Stimulated activated naive B cell treated with anti-CD40 and anti-IgM and Interleukin-4, amounts not matched to agents 10 μg/mL and 1 μg/mL and 100 μg/mL, for 72 hours (primary cell): Measurements from ENCODE around the gene WDR70.
"Not testable (repeated sequence)": the region's sequence is repeated elsewhere in the genome, so short reads cannot be mapped to it uniquely, and the experiment has no call there.

ENCODE experiments used
- ATAC-seq, 2 donors: fragments of 150-1000 bp; cut with Tn5 transposase; replicated peaks; 2 replicates each; pipeline ENCODE4 v1.10.0; 2021; ENCODE audit warnings: moderate library complexity in 1 of 2
- DNase-seq: peaks from one replicate; pipeline ENCODE4 v3.0.0; 2021
- H3K27ac Mint-ChIP-seq: one replicate; pipeline ENCODE4 v1.8.0; 2022; ENCODE audit warnings: mild to moderate bottlenecking, mixed read lengths
- H3K27me3 Mint-ChIP-seq, 2 donors: one replicate each; pipeline ENCODE4 v1.8.0; 2022; ENCODE audit warnings: mixed read lengths in 2 of 2
- H3K36me3 Mint-ChIP-seq, 2 donors: one replicate each; pipeline ENCODE4 v1.8.0; 2022; ENCODE audit warnings: mixed read lengths in 2 of 2, mild to moderate bottlenecking in 1 of 2
- H3K4me1 Mint-ChIP-seq, 2 donors: one replicate each; pipeline ENCODE4 v1.8.0; 2022; ENCODE audit warnings: mixed read lengths in 2 of 2, mild to moderate bottlenecking in 1 of 2
- H3K4me3 Mint-ChIP-seq, 2 donors: one replicate each; pipeline ENCODE4 v1.8.0; 2022; ENCODE audit warnings: mild to moderate bottlenecking in 2 of 2, mixed read lengths in 2 of 2, moderate library complexity in 1 of 2
- H3K9me3 Mint-ChIP-seq, 2 donors: one replicate each; pipeline ENCODE4 v1.8.0; 2022; ENCODE audit warnings: mixed read lengths in 2 of 2, mild to moderate bottlenecking in 1 of 2

WDR70 gene

DNA sequence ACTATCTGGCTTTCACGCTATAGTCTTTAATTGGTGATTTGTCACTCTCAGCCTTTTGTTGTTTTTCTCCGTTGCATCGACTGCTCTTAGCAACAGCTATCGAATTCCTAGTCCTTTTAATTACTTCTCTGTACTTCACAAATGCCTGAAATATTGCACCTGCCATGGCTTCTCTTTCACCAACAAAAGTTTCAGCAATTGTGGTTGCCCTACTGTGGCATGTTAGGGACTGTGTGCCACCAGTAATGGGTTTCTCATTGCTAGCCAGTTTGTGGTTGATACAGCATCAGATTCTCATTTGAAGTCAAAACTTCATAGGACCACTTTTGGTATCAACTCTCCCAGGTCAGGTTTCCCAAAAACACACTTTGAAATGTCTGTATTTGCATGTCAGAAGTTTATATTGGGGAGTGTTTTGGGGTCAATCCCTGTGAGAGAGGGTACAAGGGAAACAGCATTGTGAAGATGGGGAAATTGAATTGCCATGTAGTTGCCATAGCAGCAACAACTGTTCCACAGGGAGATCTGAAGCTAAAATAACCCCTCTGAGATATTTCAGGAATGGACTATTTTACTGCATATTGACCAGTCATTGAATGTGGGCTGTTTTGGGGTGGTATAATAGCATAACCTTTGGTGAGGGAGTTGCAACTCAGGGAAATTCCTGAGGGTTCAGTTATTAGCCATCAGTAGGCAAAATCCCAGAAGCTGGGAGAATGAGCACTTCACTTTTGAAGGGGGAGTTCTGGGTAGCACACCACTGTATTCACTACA is 99.2 kb downstream of the WDR70 start:
- peaks cover 44 to 70% of the 10 kb centered on the region in 2 donors for H3K36me3 Mint-ChIP-seq

GRCh38 chr5:37481395-37481794 is 102.3 kb downstream of the WDR70 start:
- not testable (repeated sequence) for H3K9me3 Mint-ChIP-seq, H3K4me3 Mint-ChIP-seq, H3K4me1 Mint-ChIP-seq, H3K27ac Mint-ChIP-seq, H3K27me3 Mint-ChIP-seq, ATAC-seq, DNase-seq
- H3K36me3 Mint-ChIP-seq: peaks cover 50 to 77% of the 10 kb centered on the region in 2 donors

More for the DNA sequence above, 99.2 kb downstream of the WDR70 start:
- Mint-ChIP-seq H3K9me3 (peaks cover 9% of the 10 kb centered on the region in 2 donors), H3K4me1 (peaks cover 0 to 3% of the 10 kb centered on the region in 2 donors), H3K27ac (no peak overlapping the region), H3K27me3 (no peaks in the 10 kb centered on the region), H3K4me3 (no peak overlapping the region)
- no peak for ATAC-seq
- no peak for DNase-seq

DNA sequence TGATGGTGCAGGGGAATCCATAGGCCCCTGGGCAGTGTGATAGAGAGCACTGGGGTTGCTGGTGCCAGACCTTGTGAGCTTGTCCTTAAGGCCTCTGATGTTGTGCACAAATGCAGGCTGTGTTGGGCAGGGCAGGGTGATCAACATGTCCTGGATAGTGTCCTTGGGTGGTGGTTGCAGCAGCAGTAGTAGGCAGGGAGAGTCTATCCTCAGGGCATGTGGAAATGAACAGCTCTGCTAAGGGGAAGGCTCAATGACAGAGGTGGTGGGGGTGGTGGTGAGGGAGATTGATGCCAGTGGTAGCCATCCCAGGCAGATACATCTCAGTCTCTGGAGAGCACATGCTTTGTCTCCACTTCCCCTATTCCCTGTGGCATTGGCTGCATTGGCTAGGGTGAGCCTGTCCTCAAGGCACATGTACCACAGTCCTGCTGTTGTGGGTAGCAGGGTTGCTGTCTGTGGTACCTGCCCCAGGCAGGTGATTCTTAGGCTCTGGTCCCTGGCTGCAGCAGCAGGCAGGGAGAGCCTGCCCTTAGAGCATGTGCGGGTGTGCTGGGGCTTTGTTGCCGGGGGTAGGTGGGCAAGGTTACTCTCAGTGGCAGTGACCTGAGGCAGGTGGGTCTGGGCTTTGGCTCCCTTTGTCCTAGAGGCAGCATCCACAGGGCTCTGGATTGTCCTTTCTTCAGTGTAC is 111.1 kb downstream of the WDR70 start:
- Mint-ChIP-seq H3K9me3 (peaks cover 0 to 7% of the 10 kb centered on the region in 2 donors), H3K4me3 (no peak overlapping the region), H3K27me3 (no peaks in the 10 kb centered on the region), H3K36me3 (peaks cover 48 to 61% of the 10 kb centered on the region in 2 donors), H3K27ac (no peak overlapping the region), H3K4me1 (peaks cover 0 to 9% of the 10 kb centered on the region in 2 donors)
- ATAC-seq (no peak), DNase-seq (no peak)

GRCh38 chr5:37490931-37491330 is 111.8 kb downstream of the WDR70 start:
- DNase-seq (no peak), ATAC-seq (no peak)
- H3K4me3 Mint-ChIP-seq: no peak overlapping the region
- peaks cover 0 to 9% of the 10 kb centered on the region in 2 donors for H3K4me1 Mint-ChIP-seq
- no peak overlapping the region for H3K27ac Mint-ChIP-seq
- H3K36me3 Mint-ChIP-seq: peaks cover 51 to 64% of the 10 kb centered on the region in 2 donors
- H3K9me3 Mint-ChIP-seq: peaks cover 0 to 7% of the 10 kb centered on the region in 2 donors
- H3K27me3 Mint-ChIP-seq: no peaks in the 10 kb centered on the region

DNA sequence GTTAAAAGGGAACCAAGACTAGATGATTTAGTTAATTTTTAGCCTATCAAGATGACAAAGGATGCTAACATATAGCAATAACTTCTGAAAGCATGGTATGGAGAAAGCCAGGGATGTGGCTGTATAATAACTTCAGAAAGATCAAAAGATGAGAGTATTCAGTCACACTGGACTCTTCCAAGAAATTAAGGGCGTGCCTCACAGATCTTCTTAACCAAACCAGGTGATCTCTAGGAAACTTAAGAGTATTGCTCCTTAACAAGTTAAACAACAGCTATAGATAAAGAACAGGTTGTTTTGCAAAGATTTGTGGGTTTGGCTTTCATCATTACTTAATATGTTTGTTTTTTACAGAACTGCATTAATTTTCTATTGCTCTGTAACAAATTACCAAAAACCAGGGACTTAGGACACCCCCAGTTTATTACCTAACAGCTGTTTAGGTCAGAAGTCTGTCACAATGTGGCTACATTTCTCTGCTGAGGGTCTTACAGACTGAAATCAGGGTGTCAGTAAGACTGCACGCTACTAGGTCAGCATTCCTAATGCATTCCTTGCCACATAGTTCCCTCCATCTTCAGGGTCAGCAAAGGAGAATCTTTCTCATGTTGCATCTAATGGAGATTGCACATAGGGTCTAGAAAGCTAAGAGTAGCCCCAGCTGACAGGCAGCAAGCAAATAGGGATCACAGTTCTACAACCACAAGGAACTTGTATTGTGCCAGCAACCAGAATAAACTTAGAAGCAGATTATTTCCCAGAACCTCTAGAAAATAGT is 113.8 kb downstream of the WDR70 start:
- Mint-ChIP-seq H3K36me3 (peaks cover 48 to 60% of the 10 kb centered on the region in 2 donors), H3K27me3 (no peaks in the 10 kb centered on the region), H3K27ac (no peak overlapping the region), H3K9me3 (peaks cover 0 to 6% of the 10 kb centered on the region in 2 donors), H3K4me3 (no peak overlapping the region), H3K4me1 (peaks cover 0 to 9% of the 10 kb centered on the region in 2 donors)
- no peak for DNase-seq
- no peak for ATAC-seq

DNA sequence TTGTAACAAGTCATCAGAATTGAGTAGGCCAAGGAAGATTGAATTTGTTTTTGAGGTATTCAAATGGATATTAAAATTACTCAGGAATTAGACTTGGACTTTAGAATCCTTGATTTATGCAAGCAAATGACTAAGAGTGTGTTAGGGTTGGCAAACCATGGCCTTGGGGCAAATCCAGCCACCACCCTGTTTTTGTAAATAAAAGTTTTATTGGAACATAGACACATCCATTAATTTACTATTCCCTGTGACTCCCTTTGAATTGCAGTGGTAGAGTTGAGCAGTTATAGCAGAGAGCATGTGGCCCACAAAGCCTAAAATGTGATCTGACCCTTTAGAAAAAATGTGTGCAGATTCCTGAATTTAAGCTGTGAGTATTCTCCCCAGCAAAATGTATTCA is 115.6 kb downstream of the WDR70 start:
- Mint-ChIP-seq H3K9me3 (peaks cover 0 to 4% of the 10 kb centered on the region in 2 donors), H3K4me1 (peaks cover 0 to 9% of the 10 kb centered on the region in 2 donors), H3K27me3 (no peaks in the 10 kb centered on the region), H3K27ac (no peak overlapping the region), H3K36me3 (peaks cover 41 to 63% of the 10 kb centered on the region in 2 donors), H3K4me3 (no peak overlapping the region)
- ATAC-seq: no peak
- DNase-seq: no peak

DNA sequence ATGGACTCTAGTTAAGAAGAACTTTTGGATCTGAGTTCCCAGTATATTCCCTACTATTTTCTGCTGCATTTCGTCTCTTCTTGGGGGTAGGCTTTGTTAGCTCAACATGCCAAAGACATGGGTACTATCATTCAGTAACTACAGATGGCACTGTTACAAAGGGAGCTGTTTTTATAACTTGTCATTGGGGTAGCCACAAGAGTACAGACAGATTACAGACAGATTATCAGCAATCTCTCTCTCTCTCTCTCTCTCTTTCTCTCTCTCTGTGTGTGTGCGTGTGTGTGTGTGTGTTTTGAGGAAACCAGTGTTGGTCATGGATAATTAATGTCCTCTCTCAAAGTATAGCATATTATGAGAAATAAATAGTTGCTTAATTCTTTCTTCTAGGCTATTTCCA is 116.1 kb downstream of the WDR70 start:
- DNase-seq (no peak), ATAC-seq (no peak)
- H3K27ac Mint-ChIP-seq: no peak overlapping the region
- peaks cover 0 to 4% of the 10 kb centered on the region in 2 donors for H3K9me3 Mint-ChIP-seq
- peaks cover 0 to 6% of the 10 kb centered on the region in 2 donors for H3K4me1 Mint-ChIP-seq
- H3K4me3 Mint-ChIP-seq: no peak overlapping the region
- H3K36me3 Mint-ChIP-seq: peaks cover 41 to 62% of the 10 kb centered on the region in 2 donors
- H3K27me3 Mint-ChIP-seq: no peaks in the 10 kb centered on the region

DNA sequence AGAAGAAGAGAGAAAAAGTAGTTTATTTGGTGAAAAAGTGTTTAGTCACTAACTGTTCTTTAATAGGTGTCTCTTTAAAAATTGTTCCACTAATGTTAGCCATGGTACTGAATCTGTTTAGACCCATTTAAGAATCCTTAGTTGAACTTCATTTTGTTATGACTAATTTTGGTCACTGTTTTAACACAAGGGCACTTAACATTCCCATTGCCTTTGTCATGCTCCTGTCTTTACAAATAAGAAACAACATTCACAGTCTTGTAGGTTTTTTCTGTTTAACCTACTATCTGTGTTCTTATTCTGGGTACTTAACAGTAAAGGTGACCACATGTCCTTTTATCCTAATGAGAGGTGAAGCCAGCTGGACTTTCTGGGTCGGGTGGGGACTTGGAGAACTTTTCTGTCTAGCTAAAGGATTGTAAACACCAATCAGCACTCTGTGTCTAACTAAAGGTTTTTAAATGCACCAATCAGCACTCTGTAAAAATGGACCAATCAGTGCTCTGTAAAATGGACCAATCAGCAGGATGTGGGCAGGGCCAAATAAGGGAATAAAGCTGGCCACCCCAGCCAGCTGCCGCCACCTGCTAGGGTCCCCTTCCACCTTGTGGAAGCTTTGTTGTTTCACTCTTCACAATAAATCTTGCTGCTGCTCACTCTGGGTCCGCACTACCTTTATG is 116.7 kb downstream of the WDR70 start:
- Mint-ChIP-seq H3K4me1 (peaks cover 0 to under 1% of the 10 kb centered on the region in 2 donors), H3K36me3 (peaks cover 40 to 66% of the 10 kb centered on the region in 2 donors), H3K9me3 (peaks cover 0 to 4% of the 10 kb centered on the region in 2 donors), H3K27me3 (no peaks in the 10 kb centered on the region), H3K4me3 (no peak overlapping the region), H3K27ac (no peak overlapping the region)
- ATAC-seq (no peak), DNase-seq (no peak)

DNA sequence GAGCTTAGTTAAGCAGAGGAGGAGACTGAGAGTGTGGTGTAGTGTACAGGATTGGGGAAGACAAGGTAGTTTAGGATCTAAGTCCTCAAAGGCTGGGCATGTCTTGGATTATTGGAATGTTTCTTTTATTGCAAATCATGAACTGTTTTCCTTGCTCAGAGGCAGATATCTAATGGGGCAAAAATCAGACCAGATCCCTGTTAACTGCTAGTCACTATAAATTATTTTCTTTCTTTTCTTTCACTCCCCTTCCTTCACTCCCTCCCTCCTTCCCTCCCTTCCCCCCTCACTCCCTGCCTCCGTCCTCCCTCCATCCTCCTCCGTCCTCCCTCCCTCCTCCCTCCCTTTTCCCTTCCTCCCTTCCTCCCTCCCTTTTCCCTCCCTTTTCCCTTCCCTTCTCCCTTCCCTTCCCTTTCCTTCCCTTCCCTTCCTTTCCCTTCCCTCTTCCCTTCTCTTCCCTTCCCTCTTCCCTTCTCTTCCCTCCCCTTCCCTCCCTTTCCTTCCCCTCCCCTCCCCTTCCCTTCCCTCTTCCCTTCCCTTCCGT is 117.9 kb downstream of the WDR70 start:
- H3K36me3 Mint-ChIP-seq: peaks cover 44 to 74% of the 10 kb centered on the region in 2 donors
- no peak for DNase-seq
- no peak overlapping the region for H3K4me3 Mint-ChIP-seq
- no peak overlapping the region for H3K27ac Mint-ChIP-seq
- no peak for ATAC-seq
- no peaks in the 10 kb centered on the region for H3K27me3 Mint-ChIP-seq
- H3K9me3 Mint-ChIP-seq: peaks cover 0 to 4% of the 10 kb centered on the region in 2 donors
- no peaks in the 10 kb centered on the region for H3K4me1 Mint-ChIP-seq

GRCh38 chr5:37501152-37501551 is 122.0 kb downstream of the WDR70 start:
- no peak overlapping the region for H3K4me3 Mint-ChIP-seq
- peaks cover 0 to 1% of the 10 kb centered on the region in 2 donors for H3K4me1 Mint-ChIP-seq
- H3K27ac Mint-ChIP-seq: no peak overlapping the region
- no peaks in the 10 kb centered on the region for H3K27me3 Mint-ChIP-seq
- H3K9me3 Mint-ChIP-seq: peaks cover 2 to 4% of the 10 kb centered on the region in 2 donors
- peaks cover 43 to 70% of the 10 kb centered on the region in 2 donors for H3K36me3 Mint-ChIP-seq
- ATAC-seq: no peak
- no peak for DNase-seq

GRCh38 chr5:37506241-37506640 is 127.1 kb downstream of the WDR70 start:
- Mint-ChIP-seq H3K4me1 (peaks cover 0 to 3% of the 10 kb centered on the region in 2 donors), H3K9me3 (peaks cover 5% of the 10 kb centered on the region in 2 donors), H3K36me3 (peaks cover 40 to 52% of the 10 kb centered on the region in 2 donors), H3K27ac (no peak overlapping the region), H3K4me3 (no peak overlapping the region), H3K27me3 (no peaks in the 10 kb centered on the region)
- DNase-seq (no peak), ATAC-seq (no peak)

DNA sequence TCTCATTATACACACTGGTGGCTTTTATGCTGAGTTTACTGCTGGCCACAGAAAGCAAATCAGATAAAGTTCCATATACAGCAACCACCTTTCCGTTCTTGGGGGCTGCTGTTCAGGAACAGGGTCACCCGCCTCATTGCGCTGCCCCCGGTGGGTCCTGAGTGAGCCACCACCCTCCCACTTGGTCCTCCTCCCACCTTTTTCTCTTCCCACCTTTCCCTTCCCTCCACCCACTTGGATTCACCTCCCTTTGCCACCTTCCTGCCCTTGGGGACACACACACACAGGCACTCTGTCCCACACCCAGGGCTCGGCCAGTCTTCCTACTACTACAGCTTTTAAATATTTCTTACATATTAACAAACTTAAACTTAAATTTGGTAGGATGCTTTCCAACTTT is 127.6 kb downstream of the WDR70 start:
- Mint-ChIP-seq H3K36me3 (peaks cover 41 to 52% of the 10 kb centered on the region in 2 donors), H3K4me1 (peaks cover 0 to 3% of the 10 kb centered on the region in 2 donors), H3K9me3 (peaks cover 5% of the 10 kb centered on the region in 2 donors), H3K4me3 (no peak overlapping the region), H3K27me3 (no peaks in the 10 kb centered on the region), H3K27ac (no peak overlapping the region)
- ATAC-seq (no peak), DNase-seq (no peak)

DNA sequence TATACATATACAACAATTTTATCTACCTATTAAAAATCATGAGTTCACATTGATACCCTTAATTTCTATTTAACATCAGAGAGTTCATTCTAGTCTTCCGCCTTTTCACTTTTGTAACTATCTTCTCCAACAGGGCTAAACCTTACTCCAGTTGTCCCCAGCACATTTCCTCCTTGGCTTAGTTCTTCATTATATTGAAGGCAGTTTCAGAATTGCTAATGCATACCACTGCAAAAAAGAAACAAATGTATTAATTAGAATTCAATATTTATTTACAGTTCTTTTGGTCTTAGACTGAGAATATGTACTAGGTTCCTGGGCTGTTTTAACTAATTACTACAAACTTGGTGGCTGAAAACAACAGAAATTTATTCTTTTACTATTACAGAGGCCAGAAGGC is 132.5 kb downstream of the WDR70 start:
- H3K9me3 Mint-ChIP-seq: peaks cover 3 to 5% of the 10 kb centered on the region in 2 donors
- H3K27me3 Mint-ChIP-seq: no peaks in the 10 kb centered on the region
- H3K4me1 Mint-ChIP-seq: peaks cover 2 to 5% of the 10 kb centered on the region in 2 donors
- DNase-seq (no peak), ATAC-seq (no peak)
- no peak overlapping the region for H3K27ac Mint-ChIP-seq
- no peak overlapping the region for H3K4me3 Mint-ChIP-seq
- peaks cover 18 to 35% of the 10 kb centered on the region in 2 donors for H3K36me3 Mint-ChIP-seq
